H1 (cell line): ENCODE measurements around the gene BAHD1.

ENCODE experiments used
- CEBPB ChIP-seq: IDR thresholded peaks from 2 replicates; pipeline ENCODE4 v1.6.1; 2012; ENCODE audit warnings: low read depth, low read length
- CREB1 ChIP-seq: IDR thresholded peaks from 2 replicates; pipeline ENCODE4 v1.6.1; 2012; ENCODE audit warnings: inconsistent platforms
- CTCF ChIP-seq, 3 experiments: IDR thresholded peaks; 1 replicate in 2 of 3; 2 replicates in 1 of 3; pipeline versions ENCODE4 v1.5.1 to v1.6.1; 2011; ENCODE audit warnings: low read length in 3 of 3, mild to moderate bottlenecking in 3 of 3, inconsistent platforms in 2 of 3, low read depth in 1 of 3, moderate library complexity in 1 of 3; ENCODE audit not compliant: insufficient read depth in 1 of 3; ENCODE audit errors: control extremely low read depth in 1 of 3
- EGR1 ChIP-seq: IDR thresholded peaks from 2 replicates; pipeline ENCODE4 v1.6.1; 2011; ENCODE audit warnings: low read depth, low read length, borderline replicate concordance
- EZH2 ChIP-seq: fragments of 200-600 bp; sonication (generic); IDR thresholded peaks from 2 replicates; pipeline ENCODE4 v1.7.1; 2012; ENCODE audit warnings: low read depth, mild to moderate bottlenecking, moderate library complexity, low read length, inconsistent platforms; ENCODE audit not compliant: severe bottlenecking
- MAFK ChIP-seq: IDR thresholded peaks from 2 replicates; pipeline ENCODE4 v1.6.1; 2012; ENCODE audit warnings: low read depth, mild to moderate bottlenecking, improper control_type of control experiment, low read length
- MAX ChIP-seq: IDR thresholded peaks from 2 replicates; pipeline ENCODE4 v1.6.1; 2012; ENCODE audit warnings: inconsistent platforms
- NRF1 ChIP-seq: IDR thresholded peaks from 2 replicates; pipeline ENCODE4 v1.6.1; 2011; ENCODE audit warnings: mild to moderate bottlenecking, low read depth, low read length, improper control_type of control experiment
- RFX5 ChIP-seq: IDR thresholded peaks from 2 replicates; pipeline ENCODE4 v1.6.1; 2011; ENCODE audit warnings: low read depth, low read length, improper control_type of control experiment, borderline replicate concordance
- SIX5 ChIP-seq: IDR thresholded peaks from 2 replicates; pipeline ENCODE4 v1.6.1; 2011; ENCODE audit warnings: mild to moderate bottlenecking, low read depth, low read length
- SP2 ChIP-seq: IDR thresholded peaks from 2 replicates; pipeline ENCODE4 v1.6.1; 2012; ENCODE audit warnings: mild to moderate bottlenecking, low read length, inconsistent platforms
- TEAD4 ChIP-seq: IDR thresholded peaks from 2 replicates; pipeline ENCODE4 v1.6.1; 2012; ENCODE audit warnings: low read depth, low read length, inconsistent platforms, mixed read lengths

GRCh38 chr15:40437752-40438687 is 2.7 kb upstream of the BAHD1 start:
- TF ChIP-seq CEBPB, result no peak
- TF ChIP-seq RFX5, result no peak
- TF ChIP-seq MAX, result peak; percentile 81
- no peak for TF ChIP-seq EGR1
- TF ChIP-seq SP2, result no peak
- TF ChIP-seq EZH2, result no peak
- no peak for TF ChIP-seq TEAD4
- TF ChIP-seq CTCF (IDR thresholded peaks at IDR 0.05; ENCODE audit: control extremely low read depth in 1 of 3, insufficient read depth in 1 of 3, low read depth in 1 of 3, low read length in 3 of 3), result no peak
- TF ChIP-seq SIX5, result no peak
- no peak for TF ChIP-seq NRF1
- TF ChIP-seq CREB1, result no peak
- no peak for TF ChIP-seq MAFK
